GM18907 (cell line): ENCODE measurements around the gene FRMD5.

Source experiments
- ATAC-seq: cut with Tn5 transposase; IDR thresholded peaks from one replicate; pipeline ENCODE4 v1.9.1; 2021; ENCODE audit warnings: mild to moderate bottlenecking, moderate library complexity; ENCODE audit not compliant: unreplicated experiment

FRMD5 gene

GRCh38 chr15:44097552-44097951 is 97.5 kb downstream of the FRMD5 start:
- no peak for ATAC-seq

- ATAC-seq: no peak
Measured at GRCh38 chr15:44096596-44096995, 98.5 kb downstream of the FRMD5 start.

- ATAC-seq: no peak
Measured at GRCh38 chr15:44094781-44095180, 100.3 kb downstream of the FRMD5 start.

GRCh38 chr15:44093836-44094235 is 101.2 kb downstream of the FRMD5 start:
- ATAC-seq: no peak

GRCh38 chr15:44092221-44092620 is 102.8 kb downstream of the FRMD5 start:
- ATAC-seq: no peak

GRCh38 chr15:44087578-44088465 is 107.2 kb downstream of the FRMD5 start:
- no peak for ATAC-seq

GRCh38 chr15:44084770-44085169 is 110.3 kb downstream of the FRMD5 start:
- no peak for ATAC-seq

- no peak for ATAC-seq
Measured at GRCh38 chr15:44084171-44084570, 110.9 kb downstream of the FRMD5 start.

- ATAC-seq: no peak
Measured at GRCh38 chr15:44082558-44083157, 112.4 kb downstream of the FRMD5 start.

GRCh38 chr15:44081026-44082013 is 113.8 kb downstream of the FRMD5 start:
- no peak for ATAC-seq

GRCh38 chr15:44075535-44075934 is 119.5 kb downstream of the FRMD5 start:
- ATAC-seq: no peak

GRCh38 chr15:44069489-44069888 is 125.6 kb downstream of the FRMD5 start:
- no peak for ATAC-seq

GRCh38 chr15:44068347-44068746 is 126.7 kb downstream of the FRMD5 start:
- no peak for ATAC-seq

GRCh38 chr15:44066211-44066827 is 128.8 kb downstream of the FRMD5 start:
- ATAC-seq: no peak

GRCh38 chr15:44064706-44065105 is 130.4 kb downstream of the FRMD5 start:
- ATAC-seq: no peak

GRCh38 chr15:44058126-44058525 is 136.9 kb downstream of the FRMD5 start:
- no peak for ATAC-seq

GRCh38 chr15:44045661-44046060 is 149.4 kb downstream of the FRMD5 start:
- ATAC-seq: no peak

GRCh38 chr15:44045217-44045616 is 149.9 kb downstream of the FRMD5 start:
- ATAC-seq: no peak

GRCh38 chr15:44038755-44039191 is 156.3 kb downstream of the FRMD5 start:
- ATAC-seq: no peak

- ATAC-seq: no peak
Measured at GRCh38 chr15:44035781-44036699, 159.0 kb downstream of the FRMD5 start.
